NT2/D1 (cell line): ENCODE measurements around the gene ABL1.
A peak's percentile ranks its signal among the peaks of the same experiment; 100 is the strongest.
"Not testable (repeated sequence)": the region's sequence is repeated elsewhere in the genome, so short reads cannot be mapped to it uniquely, and the experiment has no call there.

Experiments used
- DNase-seq: peaks from one replicate; pipeline ENCODE4 v3.0.0-alpha.2; 2011; ENCODE audit warnings: low read depth, low spot score
- H3K27me3 ChIP-seq: 2 replicates; pipeline ENCODE4 v1.6.0; 2011; ENCODE audit warnings: mild to moderate bottlenecking; ENCODE audit not compliant: insufficient read length, insufficient read depth
- H3K36me3 ChIP-seq: 2 replicates; pipeline ENCODE4 v1.6.1; 2011; ENCODE audit warnings: mild to moderate bottlenecking, low read length, mixed read lengths; ENCODE audit not compliant: insufficient read depth, insufficient read length
- H3K4me1 ChIP-seq: 2 replicates; pipeline ENCODE4 v1.5.1; 2011; ENCODE audit not compliant: insufficient read depth, insufficient read length
- H3K4me3 ChIP-seq: 2 replicates; pipeline ENCODE4 v1.5.1; 2011; ENCODE audit warnings: low read depth; ENCODE audit not compliant: insufficient read length
- H3K9ac ChIP-seq: 2 replicates; pipeline ENCODE4 v1.6.0; 2011; ENCODE audit warnings: low read depth; ENCODE audit not compliant: insufficient read length
- H3K9me3 ChIP-seq: 2 replicates; pipeline ENCODE4 v1.5.1; 2011; ENCODE audit warnings: mild to moderate bottlenecking, low read length; ENCODE audit not compliant: insufficient read depth
- SUZ12 ChIP-seq: IDR thresholded peaks from 2 replicates; pipeline ENCODE4 v1.6.1; 2011; ENCODE audit not compliant: insufficient read length, insufficient read depth; ENCODE audit errors: extremely low read depth
- YY1 ChIP-seq: IDR thresholded peaks from 2 replicates; pipeline ENCODE4 v1.6.1; 2011; ENCODE audit not compliant: insufficient read length, insufficient read depth
- ZNF274 ChIP-seq: IDR thresholded peaks from 2 replicates; pipeline ENCODE4 v1.6.1; 2011; ENCODE audit warnings: mild to moderate bottlenecking, low read depth, low read length

Gene ABL1

DNA sequence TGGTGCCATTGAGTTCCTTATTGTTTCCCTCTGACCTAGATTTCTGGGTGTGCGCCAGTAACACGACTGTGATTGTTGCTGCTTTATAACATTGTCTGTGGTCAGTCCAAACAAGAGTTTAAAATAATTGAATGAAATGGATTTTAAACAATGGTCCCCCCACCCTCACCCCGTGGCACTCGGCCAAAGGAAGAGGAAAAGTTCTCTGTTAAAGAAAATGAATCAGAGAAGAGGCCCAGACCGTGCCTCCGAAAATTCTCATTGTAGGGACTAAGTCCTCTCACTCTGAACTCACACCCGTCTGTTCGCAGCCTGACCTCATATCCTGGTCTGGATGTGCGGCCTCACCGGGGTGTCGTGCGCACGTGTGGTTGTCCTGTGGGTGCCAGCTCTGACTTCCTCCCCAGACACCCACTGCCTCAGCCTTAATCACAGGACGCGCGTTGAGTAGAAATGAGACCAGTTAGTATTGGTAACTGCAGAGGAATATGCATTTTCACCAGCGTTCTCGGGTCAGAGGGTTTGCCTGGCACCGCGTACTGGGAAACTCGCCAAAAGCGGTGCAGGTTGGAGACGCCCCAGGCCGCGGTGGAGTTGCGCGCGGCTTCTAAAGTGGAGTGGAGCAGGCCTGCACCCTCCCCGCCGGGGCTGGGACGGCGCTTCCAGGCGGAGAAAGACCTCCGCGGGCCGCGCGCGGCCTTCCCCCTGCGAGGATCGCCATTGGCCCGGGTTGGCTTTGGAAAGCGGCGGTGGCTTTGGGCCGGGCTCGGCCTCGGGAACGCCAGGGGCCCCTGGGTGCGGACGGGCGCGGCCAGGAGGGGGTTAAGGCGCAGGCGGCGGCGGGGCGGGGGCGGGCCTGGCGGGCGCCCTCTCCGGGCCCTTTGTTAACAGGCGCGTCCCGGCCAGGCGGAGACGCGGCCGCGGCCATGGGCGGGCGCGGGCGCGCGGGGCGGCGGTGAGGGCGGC, at the start of gene ABL1:
Gene ABL1, plus strand, starts transcription at position 884 of the 966 bp plus-strand sequence. CDS start 193 bp downstream, outside the sequence.
- H3K9ac ChIP-seq = peak within 1 kb of the TSS; percentile 88
- no peaks in the 10 kb centered on the region for H3K9me3 ChIP-seq
- H3K36me3 ChIP-seq = no peaks in the 10 kb centered on the region
- H3K4me1 ChIP-seq = peaks cover 6% of the 10 kb centered on the region
- no peak for TF ChIP-seq ZNF274
- no peak for TF ChIP-seq SUZ12
- no peak for TF ChIP-seq YY1
- H3K27me3 ChIP-seq = no peaks in the 10 kb centered on the region
- no peak for DNase-seq
- H3K4me3 ChIP-seq = peak within 1 kb of the TSS; percentile 82

- H3K9me3 ChIP-seq = peaks cover 14% of the 10 kb centered on the region
- TF ChIP-seq SUZ12 (no peak), ZNF274 (no peak), YY1 (no peak)
- H3K9ac ChIP-seq = no peak overlapping the region
- H3K27me3 ChIP-seq = no peaks in the 10 kb centered on the region
- H3K4me1 ChIP-seq = no peaks in the 10 kb centered on the region
- H3K4me3 ChIP-seq = no peak overlapping the region
- H3K36me3 ChIP-seq = no peaks in the 10 kb centered on the region
- no peak for DNase-seq
Observed at GRCh38 chr9:130785940-130786508, 49.0 kb upstream of the ABL1 start.

GRCh38 chr9:130786526-130786925, 48.5 kb upstream of the ABL1 start:
- no peak for DNase-seq
- no peaks in the 10 kb centered on the region for H3K4me1 ChIP-seq
- TF ChIP-seq YY1 = no peak
- TF ChIP-seq ZNF274 = no peak
- no peak for TF ChIP-seq SUZ12

GRCh38 chr9:130789747-130790672, 45.0 kb upstream of the ABL1 start:
- no peak for TF ChIP-seq SUZ12
- no peak for TF ChIP-seq YY1
- TF ChIP-seq ZNF274 = no peak
- no peak for DNase-seq
- no peaks in the 10 kb centered on the region for H3K27me3 ChIP-seq
- no peaks in the 10 kb centered on the region for H3K36me3 ChIP-seq
- no peaks in the 10 kb centered on the region for H3K4me1 ChIP-seq
- H3K9ac ChIP-seq = no peak overlapping the region
- H3K4me3 ChIP-seq = no peak overlapping the region
- H3K9me3 ChIP-seq = peaks cover 14% of the 10 kb centered on the region

More at GRCh38 chr9:130786526-130786925, 48.5 kb upstream of the ABL1 start:
- H3K27me3 ChIP-seq = no peaks in the 10 kb centered on the region
- H3K36me3 ChIP-seq = no peaks in the 10 kb centered on the region
- no peak overlapping the region for H3K9ac ChIP-seq
- H3K9me3 ChIP-seq = peaks cover 14% of the 10 kb centered on the region
- no peak overlapping the region for H3K4me3 ChIP-seq

- H3K27me3 ChIP-seq = no peaks in the 10 kb centered on the region
- H3K4me3 ChIP-seq = no peak overlapping the region
- peaks cover 14% of the 10 kb centered on the region for H3K9me3 ChIP-seq
- H3K36me3 ChIP-seq = no peaks in the 10 kb centered on the region
- TF ChIP-seq YY1 = no peak
- no peak for TF ChIP-seq SUZ12
- TF ChIP-seq ZNF274 = no peak
- H3K4me1 ChIP-seq = no peaks in the 10 kb centered on the region
- no peak overlapping the region for H3K9ac ChIP-seq
- DNase-seq = no peak
Observed at GRCh38 chr9:130791303-130791894, 43.7 kb upstream of the ABL1 start.

DNA sequence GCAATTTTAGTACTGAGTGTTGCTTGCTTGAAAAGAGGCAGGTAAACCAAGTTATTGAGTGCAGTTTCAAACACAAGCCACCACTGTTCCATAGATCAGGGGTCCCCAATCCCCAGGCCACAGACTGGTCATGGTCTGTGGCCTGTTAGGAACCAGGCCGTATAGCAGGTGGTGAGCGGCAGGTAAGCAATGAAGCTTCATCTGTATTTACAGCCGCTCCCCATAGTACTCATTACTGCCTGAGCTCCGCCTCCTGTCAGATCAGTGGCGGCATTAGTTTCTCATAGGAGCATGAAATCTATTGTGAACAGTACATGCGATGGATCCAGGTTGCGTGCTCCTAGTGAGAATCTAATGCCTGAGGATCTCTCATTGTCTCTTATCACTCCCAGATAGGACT, 41.5 kb upstream of the ABL1 start:
- no peak for DNase-seq
- no peaks in the 10 kb centered on the region for H3K4me1 ChIP-seq
- H3K9me3 ChIP-seq = peaks cover 14% of the 10 kb centered on the region
- H3K9ac ChIP-seq = no peak overlapping the region
- TF ChIP-seq ZNF274 (no peak), SUZ12 (no peak), YY1 (no peak)
- no peak overlapping the region for H3K4me3 ChIP-seq
- no peaks in the 10 kb centered on the region for H3K27me3 ChIP-seq
- H3K36me3 ChIP-seq = no peaks in the 10 kb centered on the region

GRCh38 chr9:130794021-130794420, 41.0 kb upstream of the ABL1 start:
- H3K4me1 ChIP-seq, DNase-seq: not testable (repeated sequence)

GRCh38 chr9:130794423-130794822, 40.6 kb upstream of the ABL1 start:
- DNase-seq, H3K4me1 ChIP-seq, H3K9me3 ChIP-seq, H3K36me3 ChIP-seq, H3K4me3 ChIP-seq, H3K9ac ChIP-seq, H3K27me3 ChIP-seq: not testable (repeated sequence)

More at GRCh38 chr9:130794021-130794420, 41.0 kb upstream of the ABL1 start:
- peaks cover 12% of the 10 kb centered on the region for H3K9me3 ChIP-seq
- H3K4me3 ChIP-seq, H3K9ac ChIP-seq, H3K27me3 ChIP-seq, H3K36me3 ChIP-seq: not testable (repeated sequence)
